Measurements from ENCODE around the gene C7orf57.

Gene C7orf57

GRCh38 chr7:48085433-48085791, 50.1 kb downstream of the C7orf57 start:
- DNase-seq (ENCODE audit: low read depth in 2 of 2), result no peak

- DNase-seq (ENCODE audit: low read depth in 2 of 2), result no peak
Observed at GRCh38 chr7:48085942-48086341, 50.6 kb downstream of the C7orf57 start.

GRCh38 chr7:48087349-48087748, 52.0 kb downstream of the C7orf57 start:
- no peak for DNase-seq (ENCODE audit: low read depth in 2 of 2)

GRCh38 chr7:48088559-48089045, 53.3 kb downstream of the C7orf57 start:
- no peak for DNase-seq (ENCODE audit: low read depth in 2 of 2)

GRCh38 chr7:48089046-48090003, 54.0 kb downstream of the C7orf57 start, which contains the start of gene UPP1:
UPP1 (plus strand) TSS chr7:48089265; CDS start chr7:48094784, 5,519 bp downstream.
- DNase-seq (ENCODE audit: low read depth in 2 of 2), result peak; percentile 72 to 84

- DNase-seq (ENCODE audit: low read depth in 2 of 2), result no peak
Observed at GRCh38 chr7:48090095-48090805, 54.9 kb downstream of the C7orf57 start.

- no peak for DNase-seq (ENCODE audit: low read depth in 2 of 2)
Observed at GRCh38 chr7:48091506-48092433, 56.4 kb downstream of the C7orf57 start.

- DNase-seq (ENCODE audit: low read depth in 2 of 2), result no peak
Observed at GRCh38 chr7:48094861-48095293, 59.5 kb downstream of the C7orf57 start.

GRCh38 chr7:48096273-48096672, 60.9 kb downstream of the C7orf57 start:
- no peak for DNase-seq (ENCODE audit: low read depth in 2 of 2)

- no peak for DNase-seq (ENCODE audit: low read depth in 2 of 2)
Observed at GRCh38 chr7:48097521-48098231, 62.3 kb downstream of the C7orf57 start.

- DNase-seq (ENCODE audit: low read depth in 2 of 2), result no peak
Observed at GRCh38 chr7:48098846-48099245, 63.5 kb downstream of the C7orf57 start.

GRCh38 chr7:48099781-48100180, 64.4 kb downstream of the C7orf57 start:
- no peak for DNase-seq (ENCODE audit: low read depth in 2 of 2)

- no peak for DNase-seq (ENCODE audit: low read depth in 2 of 2)
Observed at GRCh38 chr7:48101352-48101751, 66.0 kb downstream of the C7orf57 start.

GRCh38 chr7:48101968-48102367, 66.6 kb downstream of the C7orf57 start:
- DNase-seq (ENCODE audit: low read depth in 2 of 2), result no peak

GRCh38 chr7:48102530-48102929, 67.2 kb downstream of the C7orf57 start:
- DNase-seq (ENCODE audit: low read depth in 2 of 2), result no peak

- no peak for DNase-seq (ENCODE audit: low read depth in 2 of 2)
Observed at GRCh38 chr7:48105045-48105444, 69.7 kb downstream of the C7orf57 start.

- DNase-seq (ENCODE audit: low read depth in 2 of 2), result no peak
Observed at GRCh38 chr7:48106906-48107659, 71.7 kb downstream of the C7orf57 start.

GRCh38 chr7:48107926-48108472, 72.7 kb downstream of the C7orf57 start:
- DNase-seq (ENCODE audit: low read depth in 2 of 2), result no peak

GRCh38 chr7:48108959-48109847, 73.9 kb downstream of the C7orf57 start:
- DNase-seq (ENCODE audit: low read depth in 2 of 2), result no peak
